Stimulated activated memory B cell treated with anti-CD40 and anti-IgM and Interleukin-4, amounts not matched to agents 10 μg/mL and 1 μg/mL and 100 μg/mL, for 72 hours (primary cell): ENCODE results near the gene ST7.
"Not testable (repeated sequence)": the region's sequence is repeated elsewhere in the genome, so short reads cannot be mapped to it uniquely, and the experiment has no call there.

ENCODE experiments used
- ATAC-seq: fragments of 150-1000 bp; cut with Tn5 transposase; 2 replicates; pipeline ENCODE4 v1.10.0; 2021
- H3K27ac Mint-ChIP-seq: one replicate; pipeline ENCODE4 v1.8.0; 2022; ENCODE audit warnings: mild to moderate bottlenecking, mixed read lengths
- H3K27me3 Mint-ChIP-seq: one replicate; pipeline ENCODE4 v1.8.0; 2022; ENCODE audit warnings: mixed read lengths
- H3K36me3 Mint-ChIP-seq: one replicate; pipeline ENCODE4 v1.8.0; 2022; ENCODE audit warnings: mixed read lengths
- H3K4me1 Mint-ChIP-seq: one replicate; pipeline ENCODE4 v1.8.0; 2022; ENCODE audit warnings: mixed read lengths
- H3K4me3 Mint-ChIP-seq: one replicate; pipeline ENCODE4 v1.8.0; 2022; ENCODE audit warnings: mild to moderate bottlenecking, moderate library complexity, mixed read lengths
- H3K9me3 Mint-ChIP-seq: one replicate; pipeline ENCODE4 v1.8.0; 2022; ENCODE audit warnings: mixed read lengths

ST7 gene

DNA sequence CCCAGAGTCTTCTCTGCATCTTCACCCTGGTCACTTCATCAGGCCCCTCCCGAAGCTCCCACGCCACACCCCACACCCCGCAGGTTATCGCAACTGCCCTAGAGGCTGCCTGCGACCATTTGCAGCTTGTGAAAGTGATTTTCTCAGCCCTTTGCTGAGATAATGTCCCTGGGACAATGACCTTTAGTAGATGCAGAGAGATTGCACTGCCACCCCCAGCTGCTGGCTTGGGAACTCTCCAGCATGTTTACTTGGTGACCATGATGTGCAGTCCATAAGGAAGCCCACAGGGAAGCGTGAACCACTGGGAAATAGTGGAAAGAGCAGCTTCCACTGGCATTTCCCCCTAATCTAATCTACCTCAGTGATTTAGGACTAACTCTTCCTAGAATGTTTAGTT, 272.2 kb downstream of the ST7 start:
- Mint-ChIP-seq H3K36me3 (peaks cover 36% of the 10 kb centered on the region), H3K9me3 (no peaks in the 10 kb centered on the region), H3K4me1 (peaks cover 16% of the 10 kb centered on the region), H3K4me3 (no peak overlapping the region), H3K27me3 (no peaks in the 10 kb centered on the region), H3K27ac (no peak overlapping the region)
- ATAC-seq = no peak

GRCh38 chr7:117227091-117227490, 273.8 kb downstream of the ST7 start:
- H3K36me3 Mint-ChIP-seq = peaks cover 32% of the 10 kb centered on the region
- no peak overlapping the region for H3K4me3 Mint-ChIP-seq
- peaks cover 31% of the 10 kb centered on the region for H3K4me1 Mint-ChIP-seq
- H3K27me3 Mint-ChIP-seq = no peaks in the 10 kb centered on the region
- H3K27ac Mint-ChIP-seq = no peak overlapping the region
- peaks cover 4% of the 10 kb centered on the region for H3K9me3 Mint-ChIP-seq
- ATAC-seq = no peak

DNA sequence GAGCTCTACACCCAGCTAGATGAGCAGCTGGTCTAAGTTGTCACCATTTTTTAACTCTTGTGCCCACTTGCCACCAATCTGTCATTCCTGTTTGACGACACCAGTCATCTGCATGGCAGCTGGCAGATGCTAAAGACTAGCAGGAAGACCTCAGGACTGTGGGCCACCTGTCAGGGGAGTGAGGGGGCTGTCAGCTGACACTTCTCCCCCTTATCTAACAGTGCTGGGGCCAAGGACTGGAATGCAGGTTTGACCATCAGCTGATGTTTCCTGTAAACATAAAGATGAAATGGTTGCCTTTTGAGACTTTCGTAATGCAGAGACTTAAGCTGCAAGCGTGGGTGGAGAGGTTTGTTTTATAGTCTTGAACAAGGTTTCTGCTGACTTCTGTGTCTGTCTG, 276.0 kb downstream of the ST7 start:
- Mint-ChIP-seq H3K36me3 (peaks cover 16% of the 10 kb centered on the region), H3K27me3 (no peaks in the 10 kb centered on the region), H3K4me1 (peaks cover 32% of the 10 kb centered on the region), H3K4me3 (no peak overlapping the region), H3K9me3 (peaks cover 8% of the 10 kb centered on the region), H3K27ac (peak overlapping the region; percentile 38)
- no peak for ATAC-seq

- no peaks in the 10 kb centered on the region for H3K27me3 Mint-ChIP-seq
- peak; percentile 84 for ATAC-seq
- H3K4me3 Mint-ChIP-seq = no peak overlapping the region
- H3K4me1 Mint-ChIP-seq = peaks cover 32% of the 10 kb centered on the region
- H3K27ac Mint-ChIP-seq = peak overlapping the region; percentile 46
- H3K36me3 Mint-ChIP-seq = peaks cover 16% of the 10 kb centered on the region
- peaks cover 8% of the 10 kb centered on the region for H3K9me3 Mint-ChIP-seq
Observed at GRCh38 chr7:117230276-117231046, 277.2 kb downstream of the ST7 start.

DNA sequence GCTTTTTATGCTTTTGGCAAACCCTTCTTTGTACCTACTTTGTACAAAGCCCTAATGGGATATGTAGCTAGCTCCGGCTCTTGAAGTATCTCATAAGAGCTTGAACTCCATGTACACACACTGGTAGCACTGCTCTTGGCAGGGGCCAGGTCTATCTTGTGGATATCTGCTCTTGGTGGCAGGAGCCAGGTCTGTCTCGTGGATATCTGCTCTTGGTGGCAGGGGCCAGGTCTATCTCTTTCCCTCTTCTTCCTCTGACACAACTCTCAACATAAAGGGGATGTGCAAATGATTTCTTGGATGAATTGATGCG, 277.7 kb downstream of the ST7 start:
- no peak for ATAC-seq
- Mint-ChIP-seq H3K36me3 (peaks cover 16% of the 10 kb centered on the region), H3K27ac (peak overlapping the region; percentile 46), H3K4me1 (peaks cover 32% of the 10 kb centered on the region), H3K27me3 (no peaks in the 10 kb centered on the region), H3K9me3 (peaks cover 10% of the 10 kb centered on the region), H3K4me3 (no peak overlapping the region)

DNA sequence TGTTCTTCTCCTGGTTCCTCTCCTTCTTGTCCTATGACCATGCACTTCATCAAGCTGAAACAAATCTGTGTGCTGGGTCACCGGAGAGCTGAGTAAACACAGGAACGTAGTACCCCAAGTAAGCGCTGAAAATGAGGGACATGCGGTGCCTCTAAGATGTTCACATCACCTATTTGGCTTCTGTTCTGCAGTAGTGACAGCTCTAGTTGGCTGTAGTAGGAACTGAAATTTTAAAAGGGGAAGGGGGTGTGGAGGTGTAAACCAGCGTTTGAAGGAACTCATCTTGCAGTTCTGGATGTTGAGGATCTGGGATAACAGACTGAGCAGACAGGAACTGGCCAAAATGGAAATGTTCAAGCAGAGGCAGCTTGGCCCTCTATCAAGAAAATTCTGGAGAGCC, 284.3 kb downstream of the ST7 start:
- Mint-ChIP-seq H3K27ac (no peak overlapping the region), H3K9me3 (peaks cover 5% of the 10 kb centered on the region), H3K4me1 (no peaks in the 10 kb centered on the region), H3K27me3 (peaks cover 13% of the 10 kb centered on the region), H3K4me3 (no peak overlapping the region), H3K36me3 (no peaks in the 10 kb centered on the region)
- ATAC-seq = peak; percentile 68

DNA sequence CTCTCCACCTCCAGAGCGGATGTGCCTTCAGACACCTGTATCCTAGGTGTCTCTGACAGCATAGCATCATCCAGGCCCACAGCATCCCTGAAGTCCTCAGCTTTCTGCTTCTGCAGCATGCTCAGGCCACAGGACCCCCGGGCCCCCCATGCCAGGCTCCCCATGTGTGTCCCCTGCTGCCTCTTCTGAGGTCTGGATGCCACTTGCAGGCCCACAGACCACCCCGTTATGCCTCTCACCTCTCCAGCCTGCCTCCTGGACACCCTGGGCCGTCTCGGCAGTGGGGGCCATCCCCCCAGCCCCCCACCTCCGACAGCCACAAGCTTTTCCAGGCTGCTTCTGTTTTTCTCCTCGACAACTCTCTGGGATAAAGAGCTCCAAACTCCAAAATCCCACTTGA, 285.2 kb downstream of the ST7 start:
- Mint-ChIP-seq H3K4me1 (no peaks in the 10 kb centered on the region), H3K27ac (no peak overlapping the region), H3K27me3 (peaks cover 13% of the 10 kb centered on the region), H3K4me3 (no peak overlapping the region), H3K9me3 (peaks cover 5% of the 10 kb centered on the region), H3K36me3 (no peaks in the 10 kb centered on the region)
- no peak for ATAC-seq

- Mint-ChIP-seq H3K4me1 (no peaks in the 10 kb centered on the region), H3K9me3 (peaks cover 2% of the 10 kb centered on the region), H3K27ac (no peak overlapping the region), H3K36me3 (no peaks in the 10 kb centered on the region), H3K4me3 (no peak overlapping the region), H3K27me3 (peaks cover 13% of the 10 kb centered on the region)
- no peak for ATAC-seq
Observed at GRCh38 chr7:117238937-117239336, 285.6 kb downstream of the ST7 start.

- no peak for ATAC-seq
- Mint-ChIP-seq H3K4me3 (no peak overlapping the region), H3K27ac (no peak overlapping the region), H3K27me3 (peaks cover 13% of the 10 kb centered on the region), H3K9me3 (peaks cover 4% of the 10 kb centered on the region), H3K36me3 (no peaks in the 10 kb centered on the region), H3K4me1 (no peaks in the 10 kb centered on the region)
Observed at GRCh38 chr7:117241088-117241487, 287.8 kb downstream of the ST7 start.

DNA sequence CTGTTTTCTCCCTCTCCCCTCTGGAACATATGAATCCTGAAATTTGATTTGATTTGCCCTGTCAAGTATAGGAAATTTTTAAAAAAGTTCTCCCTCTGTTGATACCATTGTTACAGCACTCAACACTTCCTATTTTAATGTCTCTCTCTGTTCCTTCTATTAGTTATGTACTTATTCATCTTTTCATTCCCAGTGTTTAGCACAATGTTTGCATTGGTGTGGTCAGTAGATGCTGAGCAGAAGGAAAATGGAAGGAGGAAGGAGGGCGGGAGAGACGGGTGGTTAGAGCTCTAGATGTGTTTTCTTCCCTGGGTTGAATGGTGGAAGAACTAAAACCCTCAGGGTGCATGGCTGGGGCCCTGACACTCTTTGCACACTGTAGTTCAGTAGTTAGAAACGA, 290.1 kb downstream of the ST7 start:
- ATAC-seq = no peak
- no peak overlapping the region for H3K4me3 Mint-ChIP-seq
- H3K36me3 Mint-ChIP-seq = no peaks in the 10 kb centered on the region
- H3K27ac Mint-ChIP-seq = no peak overlapping the region
- peaks cover 13% of the 10 kb centered on the region for H3K27me3 Mint-ChIP-seq
- H3K9me3 Mint-ChIP-seq = peaks cover 5% of the 10 kb centered on the region
- H3K4me1 Mint-ChIP-seq = no peaks in the 10 kb centered on the region

DNA sequence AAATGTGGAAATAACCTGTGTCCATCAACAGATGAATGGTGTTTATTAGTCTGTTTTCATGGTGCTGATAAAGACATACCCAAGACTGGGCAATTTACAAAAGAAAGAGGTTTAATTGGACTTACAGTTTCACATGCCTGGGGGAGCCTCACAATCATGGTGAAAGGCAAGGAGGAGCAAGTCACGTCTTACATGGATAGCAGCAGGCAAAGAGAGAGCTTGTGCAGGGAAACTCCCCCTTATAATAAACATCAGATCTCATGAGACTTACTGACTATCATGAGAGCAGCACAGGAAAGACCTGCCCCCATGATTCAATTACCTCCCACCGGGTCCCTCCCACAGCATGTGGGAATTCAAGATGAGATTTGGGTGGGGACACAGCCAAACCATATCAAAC, 292.4 kb downstream of the ST7 start:
- ATAC-seq, H3K36me3 Mint-ChIP-seq, H3K4me3 Mint-ChIP-seq, H3K27me3 Mint-ChIP-seq, H3K9me3 Mint-ChIP-seq, H3K4me1 Mint-ChIP-seq, H3K27ac Mint-ChIP-seq: not testable (repeated sequence)

- Mint-ChIP-seq H3K4me1 (peaks cover 19% of the 10 kb centered on the region), H3K36me3 (no peaks in the 10 kb centered on the region), H3K9me3 (peaks cover 8% of the 10 kb centered on the region), H3K4me3 (no peak overlapping the region), H3K27ac (no peak overlapping the region), H3K27me3 (peaks cover 23% of the 10 kb centered on the region)
- ATAC-seq = no peak
Observed at GRCh38 chr7:117247809-117248208, 294.5 kb downstream of the ST7 start.

GRCh38 chr7:117248829-117249228, 295.5 kb downstream of the ST7 start:
- Mint-ChIP-seq H3K27me3 (peaks cover 23% of the 10 kb centered on the region), H3K4me3 (no peak overlapping the region), H3K9me3 (peaks cover 8% of the 10 kb centered on the region), H3K27ac (no peak overlapping the region), H3K36me3 (no peaks in the 10 kb centered on the region), H3K4me1 (peaks cover 19% of the 10 kb centered on the region)
- ATAC-seq = no peak

DNA sequence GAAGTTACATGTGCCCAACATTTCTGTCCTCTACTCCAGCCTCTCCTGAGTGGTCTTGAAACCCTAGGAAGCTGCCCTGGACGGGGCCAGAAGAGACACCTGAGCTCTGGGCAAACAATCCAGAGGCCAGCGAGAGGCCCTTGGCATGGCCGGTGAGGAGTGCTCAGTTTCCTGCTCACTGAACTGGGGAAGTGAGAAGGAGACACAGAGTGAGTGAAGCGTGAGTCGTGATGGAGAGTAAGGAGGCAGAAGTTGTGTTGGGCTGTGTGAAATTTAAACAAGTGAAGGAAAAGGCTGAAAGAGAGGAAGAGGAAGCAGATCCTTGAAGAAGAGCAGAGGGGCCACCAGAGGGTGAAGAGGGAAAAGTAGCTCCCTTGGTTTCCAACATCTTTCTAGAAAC, 296.4 kb downstream of the ST7 start:
- no peak for ATAC-seq
- Mint-ChIP-seq H3K36me3 (no peaks in the 10 kb centered on the region), H3K27me3 (peaks cover 23% of the 10 kb centered on the region), H3K27ac (no peak overlapping the region), H3K4me1 (peaks cover 19% of the 10 kb centered on the region), H3K9me3 (peaks cover 8% of the 10 kb centered on the region), H3K4me3 (no peak overlapping the region)

GRCh38 chr7:117250245-117250644, 296.9 kb downstream of the ST7 start:
- H3K9me3 Mint-ChIP-seq = peaks cover 8% of the 10 kb centered on the region
- no peaks in the 10 kb centered on the region for H3K36me3 Mint-ChIP-seq
- peak overlapping the region; percentile 43 for H3K27ac Mint-ChIP-seq
- peaks cover 23% of the 10 kb centered on the region for H3K27me3 Mint-ChIP-seq
- H3K4me3 Mint-ChIP-seq = no peak overlapping the region
- no peak for ATAC-seq
- peaks cover 19% of the 10 kb centered on the region for H3K4me1 Mint-ChIP-seq

GRCh38 chr7:117250801-117251200, 297.5 kb downstream of the ST7 start:
- Mint-ChIP-seq H3K27ac (peak overlapping the region; percentile 43), H3K4me3 (no peak overlapping the region), H3K36me3 (no peaks in the 10 kb centered on the region), H3K4me1 (peaks cover 19% of the 10 kb centered on the region), H3K9me3 (peaks cover 6% of the 10 kb centered on the region), H3K27me3 (peaks cover 23% of the 10 kb centered on the region)
- no peak for ATAC-seq
